ENCODE data around the gene MORF4L1. TPM values are rescaled to one million over a fixed set of nuclear protein-coding genes. Genes with fewer than 3 reads are reported as not detected.
A peak's percentile ranks its signal among the peaks of the same experiment; 100 is the strongest.
"Not testable (repeated sequence)": the region's sequence is repeated elsewhere in the genome, so short reads cannot be mapped to it uniquely, and the experiment has no call there.

MORF4L1 gene
- total RNA-seq, 2 donors from 2014 or later = 94.2 to 152 TPM

- TF ChIP-seq POLR2A (IDR thresholded peaks at IDR 0.05) = no peak
- TF ChIP-seq CTCF (IDR thresholded peaks at IDR 0.05) = no peak
- no peak for ATAC-seq
- WGBS, 2 donors = 92 to 93% methylated on average over 18 of the region's 18 CpGs
- H3K27me3 ChIP-seq = no peaks in the 10 kb centered on the region
- intact Hi-C loops (cut with DNase I) = no loop called here
- H3K4me3 ChIP-seq = no peak overlapping the region
- no peaks in the 10 kb centered on the region for H3K9me3 ChIP-seq
- no peak overlapping the region for H3K27ac ChIP-seq
- DNase-seq = no peak
- no peaks in the 10 kb centered on the region for H3K4me1 ChIP-seq
- peaks cover 0 to 27% of the 10 kb centered on the region in 2 donors for H3K36me3 ChIP-seq (replicated peaks in 1 of 2; ENCODE audit: insufficient read depth in 1 of 2, low read depth in 2 of 2)
These were observed 51.0 kb downstream of the MORF4L1 start for GRCh38 chr15:78923480-78924360.

GRCh38 chr15:78925076-78925624, 52.5 kb downstream of the MORF4L1 start:
- Histone ChIP-seq H3K27me3 (no peaks in the 10 kb centered on the region), H3K36me3 (replicated peaks in 1 of 2; ENCODE audit: insufficient read depth in 1 of 2, low read depth in 2 of 2) (peaks cover 0 to 20% of the 10 kb centered on the region in 2 donors), H3K27ac (no peak overlapping the region), H3K4me1 (no peaks in the 10 kb centered on the region), H3K9me3 (no peaks in the 10 kb centered on the region), H3K4me3 (no peak overlapping the region)
- intact Hi-C loops (cut with DNase I) = no loop called here
- TF ChIP-seq CTCF (IDR thresholded peaks at IDR 0.05) = no peak
- no peak for TF ChIP-seq POLR2A (IDR thresholded peaks at IDR 0.05)
- 76 to 87% methylated on average over 7 to 10 of the region's 10 CpGs for WGBS, 2 donors
- DNase-seq (no peak), ATAC-seq (no peak)

- Histone ChIP-seq H3K36me3 (replicated peaks in 1 of 2; ENCODE audit: insufficient read depth in 1 of 2, low read depth in 2 of 2) (peaks cover 0 to 18% of the 10 kb centered on the region in 2 donors), H3K27ac (no peak overlapping the region), H3K4me3 (no peak overlapping the region), H3K4me1 (no peaks in the 10 kb centered on the region), H3K9me3 (no peaks in the 10 kb centered on the region), H3K27me3 (no peaks in the 10 kb centered on the region)
- ATAC-seq = no peak
- WGBS, 2 donors = 81 to 90% methylated on average over 5 of the region's 5 CpGs
- intact Hi-C loops (cut with DNase I) = no loop called here
- TF ChIP-seq POLR2A (IDR thresholded peaks at IDR 0.05) (no peak), CTCF (IDR thresholded peaks at IDR 0.05) (peak in 1 of 7 experiments; percentile 10)
- DNase-seq = no peak
These were observed 53.5 kb downstream of the MORF4L1 start for GRCh38 chr15:78925956-78926743.

GRCh38 chr15:78927077-78927790, 54.5 kb downstream of the MORF4L1 start:
- Histone ChIP-seq H3K9me3 (no peaks in the 10 kb centered on the region), H3K27ac (no peak overlapping the region), H3K36me3 (replicated peaks in 1 of 2; ENCODE audit: insufficient read depth in 1 of 2, low read depth in 2 of 2) (peaks cover 0 to 7% of the 10 kb centered on the region in 2 donors), H3K27me3 (no peaks in the 10 kb centered on the region), H3K4me3 (no peak overlapping the region), H3K4me1 (no peaks in the 10 kb centered on the region)
- TF ChIP-seq CTCF (IDR thresholded peaks at IDR 0.05) (no peak), POLR2A (IDR thresholded peaks at IDR 0.05) (no peak)
- WGBS, 2 donors = 86% methylated on average over 16 to 17 of the region's 17 CpGs
- DNase-seq (peak in 1 of 4 donors; percentile 40), ATAC-seq (no peak)
- intact Hi-C loops (cut with DNase I) = no loop called here

GRCh38 chr15:78928176-78928575, 55.5 kb downstream of the MORF4L1 start:
- ATAC-seq; H3K9me3 ChIP-seq; DNase-seq; H3K27ac ChIP-seq; H3K36me3 ChIP-seq (replicated peaks in 1 of 2; ENCODE audit: insufficient read depth in 1 of 2, low read depth in 2 of 2); intact Hi-C loops (cut with DNase I); H3K4me1 ChIP-seq; H3K4me3 ChIP-seq; H3K27me3 ChIP-seq: not testable (repeated sequence)
- 81 to 97% methylated on average over 9 of the region's 14 CpGs for WGBS, 2 donors

All from body of pancreas (tissue), 4 donors.